ENCODE results near the gene UBE2I. TPM values are rescaled to one million over a fixed set of nuclear protein-coding genes. Genes with fewer than 3 reads are reported as not detected.

UBE2I gene
- total RNA-seq, 1 experiment from 2014 or later, result 229 TPM

DNA sequence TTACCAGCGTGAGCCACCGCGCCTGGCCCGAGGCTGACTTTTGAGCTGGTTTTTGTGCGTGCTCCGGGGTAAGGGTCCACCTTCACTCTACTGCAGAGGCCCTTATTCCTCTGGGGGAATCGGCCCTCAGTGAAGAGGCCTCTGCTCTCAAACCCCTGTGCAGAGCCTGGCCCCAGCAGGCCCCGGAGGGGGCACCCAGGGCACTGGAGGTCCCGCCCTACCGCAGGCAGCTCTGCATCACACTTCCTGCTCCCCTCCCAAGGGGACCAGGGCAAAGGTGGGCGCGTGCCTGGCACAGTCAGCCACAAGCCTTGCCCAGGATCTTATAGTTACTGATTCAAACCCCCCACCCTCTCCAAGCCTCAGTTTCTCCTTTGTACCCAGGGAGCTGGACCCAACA is 3.6 kb upstream of the UBE2I start:
- ATAC-seq, result no peak
- Mint-ChIP-seq H3K36me3 (0 out of 2 replicates have a peak, but pooled peaks cover 7% of the 10 kb centered on the region), H3K9me3 (no peaks in the 10 kb centered on the region), H3K27ac (no peak overlapping the region), H3K4me1 (peaks cover 13% of the 10 kb centered on the region), H3K27me3 (ENCODE audit: low read depth) (no peaks in the 10 kb centered on the region), H3K4me3 (no peak overlapping the region)
- TF ChIP-seq PRRX2 (CRISPR knock-in tag; IDR thresholded peaks at IDR 0.05) (no peak), ATF1 (CRISPR knock-in tag; IDR thresholded peaks at IDR 0.05) (no peak), TP53 (CRISPR knock-in tag; IDR thresholded peaks at IDR 0.05) (no peak), NR3C1 (CRISPR knock-in tag; conservative IDR thresholded peaks at IDR 0.05; ENCODE audit: low read depth) (no peak), SMAD3 (CRISPR knock-in tag; IDR thresholded peaks at IDR 0.05; ENCODE audit: borderline replicate concordance) (no peak)
- TF ChIP-seq, protein P1, sequence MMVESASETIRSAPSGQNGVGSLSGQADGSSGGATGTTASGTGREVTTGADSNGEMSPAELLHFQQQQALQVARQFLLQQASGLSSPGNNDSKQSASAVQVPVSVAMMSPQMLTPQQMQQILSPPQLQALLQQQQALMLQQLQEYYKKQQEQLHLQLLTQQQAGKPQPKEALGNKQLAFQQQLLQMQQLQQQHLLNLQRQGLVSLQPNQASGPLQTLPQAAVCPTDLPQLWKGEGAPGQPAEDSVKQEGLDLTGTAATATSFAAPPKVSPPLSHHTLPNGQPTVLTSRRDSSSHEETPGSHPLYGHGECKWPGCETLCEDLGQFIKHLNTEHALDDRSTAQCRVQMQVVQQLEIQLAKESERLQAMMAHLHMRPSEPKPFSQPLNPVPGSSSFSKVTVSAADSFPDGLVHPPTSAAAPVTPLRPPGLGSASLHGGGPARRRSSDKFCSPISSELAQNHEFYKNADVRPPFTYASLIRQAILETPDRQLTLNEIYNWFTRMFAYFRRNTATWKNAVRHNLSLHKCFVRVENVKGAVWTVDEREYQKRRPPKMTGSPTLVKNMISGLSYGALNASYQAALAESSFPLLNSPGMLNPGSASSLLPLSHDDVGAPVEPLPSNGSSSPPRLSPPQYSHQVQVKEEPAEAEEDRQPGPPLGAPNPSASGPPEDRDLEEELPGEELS (CRISPR knock-in tag; IDR thresholded peaks at IDR 0.05), result no peak
- POLR2A ChIA-PET, result no interaction called here
- DNase-seq (ENCODE audit: low spot score), result no peak
- CTCF ChIA-PET, result interaction anchor here (0.7 to 1.6 kb wide), 3 partner anchors 16 to 249 kb away, joined by 3 to 9 read pairs (median 3); no protein-coding TSS in a partner anchor

DNA sequence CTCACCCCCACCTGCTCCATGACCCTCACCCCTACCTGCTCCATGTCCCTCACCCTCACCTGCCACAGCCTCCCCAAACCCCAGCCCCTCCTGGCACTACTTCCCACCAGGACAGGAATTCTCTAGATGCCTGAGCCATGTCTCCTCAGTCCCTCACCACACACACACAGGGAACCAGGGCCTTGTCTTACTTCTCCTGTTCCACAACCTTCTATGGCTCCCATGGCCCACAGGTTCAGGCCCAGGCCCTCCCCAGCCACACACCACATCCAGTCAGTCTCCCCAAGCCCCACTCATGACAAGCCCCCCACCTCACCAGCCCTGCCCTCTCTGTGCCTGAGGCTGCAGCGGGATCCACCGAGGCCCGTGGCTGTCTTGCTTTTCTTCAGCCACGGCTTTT is 3.1 kb upstream of the UBE2I start:
- H3K4me3 Mint-ChIP-seq, result peak overlapping the region; percentile 37; the same call in 1 of the 2 replicates
- no peak for ATAC-seq
- TF ChIP-seq GTF2I (CRISPR knock-in tag; conservative IDR thresholded peaks at IDR 0.05), result no peak
- no peak for TF ChIP-seq NR2C2 (CRISPR knock-in tag; IDR thresholded peaks at IDR 0.05)
- no peak for TF ChIP-seq RORB (CRISPR knock-in tag; IDR thresholded peaks at IDR 0.05)
- no peak for TF ChIP-seq CREB1 (CRISPR knock-in tag; IDR thresholded peaks at IDR 0.05)
- TF ChIP-seq NFE2L1 (CRISPR knock-in tag; IDR thresholded peaks at IDR 0.05), result no peak
- TF ChIP-seq RELA (CRISPR knock-in tag; IDR thresholded peaks at IDR 0.05; ENCODE audit: borderline replicate concordance), result no peak
- ChIA-PET POLR2A (no interaction called here), CTCF (interaction anchor here (0.7 to 1.6 kb wide), 3 partner anchors 16 to 249 kb away, joined by 3 to 9 read pairs (median 3); no protein-coding TSS in a partner anchor)
- no peaks in the 10 kb centered on the region for H3K9me3 Mint-ChIP-seq
- no peak for DNase-seq (ENCODE audit: low spot score)
- H3K27ac Mint-ChIP-seq, result peak overlapping the region; percentile 80
- no peaks in the 10 kb centered on the region for H3K27me3 Mint-ChIP-seq (ENCODE audit: low read depth)
- H3K4me1 Mint-ChIP-seq, result peaks cover 18% of the 10 kb centered on the region
- 0 out of 2 replicates have a peak, but pooled peaks cover 7% of the 10 kb centered on the region for H3K36me3 Mint-ChIP-seq

DNA sequence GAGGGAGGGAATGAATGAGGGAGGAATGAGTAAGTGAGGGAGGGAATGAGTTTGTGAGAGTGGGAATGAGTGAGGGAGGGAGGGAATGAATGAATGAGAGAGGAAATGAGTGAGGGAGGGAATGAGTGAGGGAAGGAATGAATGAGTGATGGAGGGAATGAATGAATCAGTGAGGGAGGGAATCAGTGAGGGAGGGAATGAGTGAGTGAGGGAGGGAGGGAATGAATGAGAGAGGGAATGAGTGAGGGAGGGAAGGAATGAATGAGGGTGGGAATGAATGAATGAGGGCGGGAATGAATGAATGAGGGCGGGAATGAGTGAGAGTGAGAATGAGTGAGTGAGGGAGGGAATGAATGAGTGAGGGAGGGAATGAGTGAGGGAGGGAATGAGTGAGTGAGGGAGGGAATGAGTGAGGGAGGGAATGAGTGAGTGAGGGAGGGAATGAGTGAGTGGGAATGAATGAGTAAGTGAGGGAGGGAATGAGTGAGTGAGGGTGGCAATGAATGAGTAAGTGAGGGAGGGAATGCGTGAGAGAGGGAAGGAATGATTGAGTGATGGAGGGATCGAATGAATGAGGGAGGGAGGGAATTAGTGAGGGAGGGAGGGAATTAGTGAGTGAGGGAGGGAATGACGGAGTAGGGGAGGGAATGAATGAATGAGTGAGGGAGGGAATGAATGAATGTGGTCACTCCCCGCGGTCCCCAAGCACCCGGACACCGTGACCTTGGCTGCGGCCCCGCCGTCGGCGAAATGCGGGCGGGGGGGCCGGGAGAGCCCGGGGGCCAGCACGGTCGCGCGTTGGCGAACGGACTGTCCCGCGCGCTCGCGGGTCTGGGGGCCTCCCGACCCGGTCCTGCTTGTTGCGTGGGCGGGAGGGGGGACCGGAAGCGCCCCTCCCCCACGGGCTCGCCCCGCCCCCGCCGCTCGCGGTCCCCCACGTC is 1.1 kb upstream of the UBE2I start:
- TF ChIP-seq, protein P2, sequence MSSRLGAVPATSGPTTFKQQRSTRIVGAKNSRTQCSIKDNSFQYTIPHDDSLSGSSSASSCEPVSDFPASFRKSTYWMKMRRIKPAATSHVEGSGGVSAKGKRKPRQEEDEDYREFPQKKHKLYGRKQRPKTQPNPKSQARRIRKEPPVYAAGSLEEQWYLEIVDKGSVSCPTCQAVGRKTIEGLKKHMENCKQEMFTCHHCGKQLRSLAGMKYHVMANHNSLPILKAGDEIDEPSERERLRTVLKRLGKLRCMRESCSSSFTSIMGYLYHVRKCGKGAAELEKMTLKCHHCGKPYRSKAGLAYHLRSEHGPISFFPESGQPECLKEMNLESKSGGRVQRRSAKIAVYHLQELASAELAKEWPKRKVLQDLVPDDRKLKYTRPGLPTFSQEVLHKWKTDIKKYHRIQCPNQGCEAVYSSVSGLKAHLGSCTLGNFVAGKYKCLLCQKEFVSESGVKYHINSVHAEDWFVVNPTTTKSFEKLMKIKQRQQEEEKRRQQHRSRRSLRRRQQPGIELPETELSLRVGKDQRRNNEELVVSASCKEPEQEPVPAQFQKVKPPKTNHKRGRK (CRISPR knock-in tag; IDR thresholded peaks at IDR 0.05; ENCODE audit: borderline replicate concordance), result 0 out of 2 replicates have a peak, but pooled peaks have one; percentile 47
- TF ChIP-seq, protein P3, sequence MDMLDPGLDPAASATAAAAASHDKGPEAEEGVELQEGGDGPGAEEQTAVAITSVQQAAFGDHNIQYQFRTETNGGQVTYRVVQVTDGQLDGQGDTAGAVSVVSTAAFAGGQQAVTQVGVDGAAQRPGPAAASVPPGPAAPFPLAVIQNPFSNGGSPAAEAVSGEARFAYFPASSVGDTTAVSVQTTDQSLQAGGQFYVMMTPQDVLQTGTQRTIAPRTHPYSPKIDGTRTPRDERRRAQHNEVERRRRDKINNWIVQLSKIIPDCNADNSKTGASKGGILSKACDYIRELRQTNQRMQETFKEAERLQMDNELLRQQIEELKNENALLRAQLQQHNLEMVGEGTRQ (CRISPR knock-in tag; IDR thresholded peaks at IDR 0.05), result 0 out of 2 replicates have a peak, but pooled peaks have one; percentile 10
- TF ChIP-seq, protein P4, sequence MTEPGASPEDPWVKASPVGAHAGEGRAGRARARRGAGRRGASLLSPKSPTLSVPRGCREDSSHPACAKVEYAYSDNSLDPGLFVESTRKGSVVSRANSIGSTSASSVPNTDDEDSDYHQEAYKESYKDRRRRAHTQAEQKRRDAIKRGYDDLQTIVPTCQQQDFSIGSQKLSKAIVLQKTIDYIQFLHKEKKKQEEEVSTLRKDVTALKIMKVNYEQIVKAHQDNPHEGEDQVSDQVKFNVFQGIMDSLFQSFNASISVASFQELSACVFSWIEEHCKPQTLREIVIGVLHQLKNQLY (CRISPR knock-in tag; IDR thresholded peaks at IDR 0.05), result no peak
- ChIA-PET CTCF (interaction anchor here (0.7 to 1.6 kb wide), 5 partner anchors 7 to 1297 kb away, joined by 3 to 7 read pairs (median 4); no protein-coding TSS in a partner anchor), POLR2A (interaction anchor here (0.5 to 1.6 kb wide), 5 partner anchors 15 to 62 kb away, joined by 3 to 6 read pairs (median 4); no protein-coding TSS in a partner anchor)
- Mint-ChIP-seq H3K4me1 (peaks cover 19% of the 10 kb centered on the region), H3K9me3 (no peaks in the 10 kb centered on the region), H3K27ac (no peak overlapping the region), H3K36me3 (0 out of 2 replicates have a peak, but pooled peaks cover 7% of the 10 kb centered on the region), H3K27me3 (ENCODE audit: low read depth) (no peaks in the 10 kb centered on the region), H3K4me3 (peak overlapping the region; percentile 81)
- DNase-seq (ENCODE audit: low spot score) (no peak), ATAC-seq (peak; percentile 6)

Data from WTC11 (cell line).